GF-D8 (cell line): ENCODE results near the gene TRIM24.
"Not testable (repeated sequence)": the region's sequence is repeated elsewhere in the genome, so short reads cannot be mapped to it uniquely, and the experiment has no call there.

ENCODE experiments used
- DNase-seq: peaks from one replicate; lab custom pipeline; 2025; lab: John Stamatoyannopoulos, UW

The TRIM24 gene

DNA sequence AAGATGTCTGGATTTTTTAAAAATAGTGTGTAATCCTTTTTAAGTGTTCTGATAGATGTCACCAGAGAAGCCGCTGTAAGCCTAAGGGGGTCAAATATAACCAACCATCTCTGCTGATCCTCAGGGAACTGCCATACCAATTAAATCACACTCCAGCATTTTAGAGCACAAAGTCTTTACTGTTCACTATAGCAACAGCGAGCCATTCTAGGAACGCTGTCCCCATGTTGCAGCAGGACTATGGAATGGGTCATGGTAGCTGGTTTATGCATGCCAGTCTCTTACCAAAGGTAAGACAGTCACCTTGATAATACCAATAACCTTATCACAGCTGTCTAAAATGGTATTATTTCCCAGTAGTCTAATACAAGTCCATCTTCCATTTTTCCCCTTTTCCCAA lies 33.5 kb downstream of the TRIM24 start:
- DNase-seq, result no peak

- DNase-seq, result no peak
Measured at GRCh38 chr7:138495485-138495884, 35.4 kb downstream of the TRIM24 start.

DNA sequence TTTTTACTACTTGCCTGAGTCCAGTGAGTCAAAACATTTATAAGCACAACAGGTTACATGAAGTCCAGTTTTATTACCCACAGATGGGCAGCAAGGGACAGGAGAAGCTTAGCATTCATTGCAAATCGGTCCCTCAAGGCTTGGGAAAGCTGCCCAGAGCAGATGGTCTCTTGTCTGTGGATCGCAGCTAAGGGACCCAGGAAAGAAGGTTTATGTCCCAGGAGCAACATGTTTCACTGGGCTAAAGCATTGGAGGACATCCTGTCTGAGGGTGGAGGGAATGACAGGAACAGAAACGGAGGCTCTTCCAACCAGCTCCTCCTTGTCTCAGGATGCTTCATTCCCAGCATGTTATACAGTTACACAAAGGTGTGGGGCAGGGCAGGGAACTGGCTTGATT lies 39.3 kb downstream of the TRIM24 start:
- no peak for DNase-seq

DNA sequence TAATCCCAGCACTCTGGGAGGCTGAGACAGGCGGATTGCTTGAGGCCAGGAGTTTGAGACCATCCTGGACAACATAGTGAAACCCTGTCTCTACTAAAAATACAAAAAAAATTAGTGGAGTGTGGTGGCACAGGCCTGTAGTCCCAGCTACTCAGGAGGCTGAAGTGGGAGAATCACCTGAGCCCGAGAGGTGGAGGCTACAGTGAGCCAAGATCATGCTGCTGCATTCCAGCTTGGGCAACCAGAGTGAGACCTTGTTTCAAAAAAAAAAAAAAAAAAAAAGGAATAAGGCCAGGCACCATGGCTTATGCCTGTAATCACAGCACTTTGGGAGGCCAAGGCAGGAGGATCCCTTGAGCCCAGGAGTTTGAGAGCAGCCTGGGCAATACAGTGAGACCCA lies 40.2 kb downstream of the TRIM24 start:
- DNase-seq, result not testable (repeated sequence)

DNA sequence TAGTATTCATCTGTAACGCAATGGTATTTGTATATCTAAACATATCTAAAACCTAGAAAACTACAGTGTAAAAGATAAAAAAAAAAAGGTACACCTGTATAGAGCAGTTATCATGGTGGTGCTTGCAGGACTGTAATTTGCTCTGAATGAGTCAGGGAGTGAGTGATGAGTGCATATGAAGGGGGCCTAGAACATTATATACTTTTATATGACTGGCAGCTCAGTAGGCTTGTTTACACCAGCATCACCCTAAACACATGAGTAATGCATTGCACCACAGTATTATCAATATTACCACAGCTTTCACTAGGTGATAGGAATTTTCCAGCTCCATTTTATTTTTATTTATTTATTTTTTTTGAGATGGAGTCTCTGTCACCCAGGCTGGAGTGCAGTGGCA lies 40.8 kb downstream of the TRIM24 start:
- DNase-seq, result no peak

DNA sequence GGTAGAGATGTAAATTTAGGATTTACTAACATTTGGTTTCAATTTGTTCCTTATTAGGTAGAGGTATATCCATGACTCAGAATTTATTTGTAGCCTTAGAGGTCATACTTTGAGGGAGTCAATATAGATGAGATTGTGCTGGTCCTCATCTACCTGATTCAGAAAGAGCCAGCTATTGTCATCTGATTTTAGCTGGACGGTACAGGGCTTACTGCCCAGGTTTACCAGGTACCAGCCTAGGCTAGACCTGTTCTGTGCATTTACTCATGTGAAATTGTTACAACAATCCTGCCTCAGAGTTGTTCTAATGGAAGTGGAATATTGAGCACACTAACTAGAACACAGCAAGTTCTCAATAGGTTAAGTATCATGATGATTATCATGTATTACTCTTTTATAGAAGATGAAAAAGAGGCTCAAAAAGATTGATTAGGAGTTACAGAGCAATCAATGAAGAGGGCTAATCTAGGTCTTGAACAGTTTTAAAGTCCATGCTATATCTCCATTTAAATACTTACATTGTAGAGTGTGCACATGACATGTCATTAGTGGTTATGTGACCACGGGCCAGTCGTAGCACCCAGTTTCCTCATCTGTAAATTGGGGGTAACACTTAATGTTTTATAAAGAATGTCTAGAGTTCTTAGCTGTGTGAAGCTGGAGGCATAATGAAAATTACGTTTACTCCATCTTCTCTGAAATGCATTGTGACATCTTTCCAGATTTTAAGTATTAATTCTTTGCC lies 42.1 kb downstream of the TRIM24 start:
- DNase-seq, result no peak

GRCh38 chr7:138505361-138505873 lies 45.4 kb downstream of the TRIM24 start:
- no peak for DNase-seq

DNA sequence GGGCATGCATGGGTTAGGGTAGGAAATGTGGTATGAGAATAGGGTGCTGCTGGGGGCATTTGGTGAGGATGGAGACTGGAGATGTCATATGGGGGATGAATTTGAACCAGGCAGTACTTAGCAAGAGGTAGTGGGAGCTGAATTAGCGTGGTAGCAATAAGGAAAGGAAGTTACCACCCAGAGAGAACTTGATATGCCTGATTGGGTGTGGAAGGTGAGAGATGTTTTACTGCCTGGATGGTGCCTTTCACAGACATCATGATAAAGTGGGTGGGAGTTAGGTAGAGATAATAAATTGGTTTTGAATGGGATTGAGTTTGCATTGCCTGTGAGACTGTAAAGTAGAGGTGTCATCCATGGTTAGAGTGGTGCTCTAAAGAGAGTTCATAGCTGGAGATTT lies 46.7 kb downstream of the TRIM24 start:
- DNase-seq, result no peak

- DNase-seq, result no peak
Measured at GRCh38 chr7:138510003-138510402, 49.9 kb downstream of the TRIM24 start.

GRCh38 chr7:138512092-138512858 lies 52.2 kb downstream of the TRIM24 start:
- no peak for DNase-seq

GRCh38 chr7:138512885-138513284 lies 52.8 kb downstream of the TRIM24 start:
- no peak for DNase-seq

DNA sequence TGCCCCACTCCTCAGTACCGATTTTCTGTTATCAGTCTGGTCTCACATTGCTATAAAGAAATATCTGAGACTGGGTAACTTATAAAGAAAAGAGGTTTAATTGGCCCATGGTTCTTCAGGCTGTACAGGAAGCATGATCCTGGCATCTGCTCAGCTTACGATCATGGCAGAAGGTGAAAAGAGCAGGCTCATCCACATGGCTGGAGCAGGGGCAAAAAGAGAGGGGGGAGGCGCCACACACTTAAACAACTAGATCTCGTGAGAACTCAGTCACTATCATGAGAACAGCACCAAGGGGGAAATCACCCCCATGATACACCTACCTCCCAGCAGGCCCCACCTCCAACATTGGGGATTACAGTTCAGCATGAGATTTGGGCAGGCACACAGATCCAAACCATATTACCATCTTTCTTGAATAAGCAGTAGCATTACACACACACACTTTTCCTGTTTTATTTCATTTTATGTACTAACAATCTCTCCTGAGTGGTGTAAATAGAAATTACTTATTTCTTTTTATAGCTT lies 53.3 kb downstream of the TRIM24 start:
- no peak for DNase-seq

GRCh38 chr7:138514044-138514443 lies 54.0 kb downstream of the TRIM24 start:
- DNase-seq, result no peak

DNA sequence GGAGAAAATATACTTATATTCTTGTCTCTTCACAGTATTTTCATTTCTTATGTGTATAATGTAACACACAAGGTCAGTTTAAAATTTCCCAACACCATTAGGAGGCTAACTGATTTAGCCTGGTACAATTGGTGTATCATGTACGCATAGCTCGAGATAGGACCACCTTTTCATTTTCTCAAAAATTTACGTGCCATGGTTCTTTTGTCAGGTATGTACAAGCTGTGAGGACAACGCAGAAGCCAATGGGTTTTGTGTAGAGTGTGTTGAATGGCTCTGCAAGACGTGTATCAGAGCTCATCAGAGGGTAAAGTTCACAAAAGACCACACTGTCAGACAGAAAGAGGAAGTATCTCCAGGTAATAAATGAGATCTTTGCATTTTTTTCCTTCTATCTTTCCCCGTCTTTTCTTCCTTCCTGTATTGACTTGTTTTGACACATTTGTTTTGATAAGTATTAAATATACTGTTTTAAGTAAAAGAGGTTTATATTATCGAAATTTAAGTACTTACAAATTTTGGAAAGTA lies 55.0 kb downstream of the TRIM24 start:
- DNase-seq, result peak; percentile 64

- DNase-seq, result no peak
Measured at GRCh38 chr7:138519061-138519798, 59.2 kb downstream of the TRIM24 start.

DNA sequence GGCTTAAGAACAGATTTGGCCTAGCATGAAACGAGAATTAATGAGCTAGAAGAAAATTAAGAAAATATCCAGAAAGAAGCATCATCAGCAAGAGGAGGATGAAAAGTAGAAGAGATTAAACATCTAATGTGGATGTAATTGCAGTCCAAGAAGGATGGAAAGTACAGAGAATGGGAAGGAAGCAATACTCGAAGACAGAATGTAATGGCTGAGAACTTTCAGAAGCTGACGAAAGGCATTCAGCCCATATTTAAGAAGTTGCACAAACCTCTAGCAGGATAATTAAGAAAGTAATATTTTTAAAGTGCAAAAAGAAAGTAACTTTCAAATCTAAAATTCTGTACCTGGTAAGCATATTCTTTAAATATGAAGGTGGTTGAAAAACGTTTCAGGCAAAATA lies 60.7 kb downstream of the TRIM24 start:
- no peak for DNase-seq

DNA sequence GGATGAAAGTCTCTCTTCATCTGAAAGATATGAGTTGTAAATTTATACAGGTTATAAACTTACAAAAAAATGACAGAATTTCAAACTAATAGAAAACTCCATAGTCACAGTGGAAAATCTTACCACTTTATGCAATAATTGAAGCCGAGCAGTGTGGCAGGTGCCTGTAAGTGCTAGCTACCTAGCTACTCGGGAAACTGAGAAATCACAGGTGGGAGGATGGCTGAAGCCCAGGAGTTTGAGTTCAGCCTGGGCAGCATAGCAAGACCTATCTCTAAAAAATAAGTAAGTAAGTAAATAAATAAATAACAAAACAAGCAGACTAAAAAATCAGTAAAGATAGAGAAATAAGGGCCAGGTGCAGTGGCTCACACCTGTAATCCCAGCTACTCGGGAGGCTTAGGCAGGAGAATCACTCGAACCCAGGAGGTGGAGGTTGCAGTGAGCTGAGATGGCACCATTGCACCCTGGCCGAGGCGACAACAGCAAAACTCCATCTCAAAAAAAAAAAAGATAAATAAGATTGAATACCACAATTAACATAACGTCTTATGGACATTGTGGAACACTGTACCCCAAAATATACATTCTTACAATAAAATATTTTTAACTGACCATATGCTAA lies 61.9 kb downstream of the TRIM24 start:
- no peak for DNase-seq

- DNase-seq, result no peak
Measured at GRCh38 chr7:138524259-138524658, 64.2 kb downstream of the TRIM24 start.

- no peak for DNase-seq
Measured at GRCh38 chr7:138525757-138526156, 65.7 kb downstream of the TRIM24 start.

DNA sequence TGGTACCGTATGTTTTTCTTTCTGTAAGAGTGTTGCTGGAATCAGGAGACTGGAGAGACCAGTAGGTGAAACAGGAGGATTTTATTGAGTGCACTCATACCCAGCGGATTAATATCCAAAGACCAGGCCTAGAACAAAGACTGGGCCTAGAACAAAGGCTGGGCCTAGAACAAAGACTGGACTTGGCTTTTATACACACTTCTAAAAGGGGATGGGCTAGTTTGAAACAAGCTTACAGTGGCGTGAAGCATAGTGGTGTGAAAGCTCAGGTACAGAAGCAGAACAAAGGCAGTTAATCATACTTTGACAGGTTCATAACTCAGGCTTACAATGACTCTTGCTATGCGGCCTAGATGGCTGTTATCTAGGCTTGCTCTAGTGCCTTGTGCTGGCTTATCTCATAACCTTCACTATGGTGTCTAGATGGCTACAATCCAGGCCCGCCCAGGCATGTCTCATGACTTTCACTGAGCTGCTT lies 67.7 kb downstream of the TRIM24 start:
- no peak for DNase-seq

DNA sequence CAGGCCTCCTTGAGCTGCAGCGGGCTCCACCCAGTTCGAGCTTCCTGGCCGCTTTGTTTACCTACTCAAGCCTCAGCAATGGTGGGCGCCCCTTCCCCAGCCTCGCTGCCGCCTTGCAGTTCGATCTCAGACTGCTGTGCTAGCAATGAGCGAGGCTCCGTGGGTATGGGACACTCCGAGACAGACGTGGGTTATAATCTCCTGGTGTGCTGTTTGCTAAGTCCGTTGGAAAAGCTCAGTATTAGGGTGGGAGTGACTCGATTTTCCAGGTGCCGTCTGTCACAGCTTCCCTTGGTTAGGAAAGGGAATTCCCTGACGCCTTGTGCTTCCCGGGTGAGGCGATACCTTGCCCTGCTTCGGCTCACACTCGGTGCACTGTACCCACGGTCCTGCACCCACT lies 76.8 kb downstream of the TRIM24 start:
- not testable (repeated sequence) for DNase-seq

DNA sequence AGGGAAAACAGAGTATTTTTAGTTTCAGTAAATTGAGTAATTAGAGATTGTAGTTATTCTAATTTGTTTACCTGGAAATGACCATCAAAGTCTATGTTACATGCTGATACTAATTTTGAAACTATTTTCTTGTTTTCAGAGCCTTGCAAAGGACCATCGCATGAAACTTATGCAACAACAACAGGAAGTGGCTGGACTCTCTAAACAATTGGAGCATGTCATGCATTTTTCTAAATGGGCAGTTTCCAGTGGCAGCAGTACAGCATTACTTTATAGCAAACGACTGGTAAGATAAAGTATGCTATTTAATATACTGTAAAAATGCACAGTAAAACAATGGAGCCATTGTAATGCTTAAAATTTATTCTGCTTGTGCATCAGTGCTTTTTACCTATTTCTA lies 78.5 kb downstream of the TRIM24 start:
- no peak for DNase-seq
